ENCODE results near the gene SPATS2L. TPM values are rescaled to one million over a fixed set of nuclear protein-coding genes. Genes with fewer than 3 reads are reported as not detected.

Gene SPATS2L
- total RNA-seq, 1 donor from 2014 or later, result 36.6 TPM

DNA sequence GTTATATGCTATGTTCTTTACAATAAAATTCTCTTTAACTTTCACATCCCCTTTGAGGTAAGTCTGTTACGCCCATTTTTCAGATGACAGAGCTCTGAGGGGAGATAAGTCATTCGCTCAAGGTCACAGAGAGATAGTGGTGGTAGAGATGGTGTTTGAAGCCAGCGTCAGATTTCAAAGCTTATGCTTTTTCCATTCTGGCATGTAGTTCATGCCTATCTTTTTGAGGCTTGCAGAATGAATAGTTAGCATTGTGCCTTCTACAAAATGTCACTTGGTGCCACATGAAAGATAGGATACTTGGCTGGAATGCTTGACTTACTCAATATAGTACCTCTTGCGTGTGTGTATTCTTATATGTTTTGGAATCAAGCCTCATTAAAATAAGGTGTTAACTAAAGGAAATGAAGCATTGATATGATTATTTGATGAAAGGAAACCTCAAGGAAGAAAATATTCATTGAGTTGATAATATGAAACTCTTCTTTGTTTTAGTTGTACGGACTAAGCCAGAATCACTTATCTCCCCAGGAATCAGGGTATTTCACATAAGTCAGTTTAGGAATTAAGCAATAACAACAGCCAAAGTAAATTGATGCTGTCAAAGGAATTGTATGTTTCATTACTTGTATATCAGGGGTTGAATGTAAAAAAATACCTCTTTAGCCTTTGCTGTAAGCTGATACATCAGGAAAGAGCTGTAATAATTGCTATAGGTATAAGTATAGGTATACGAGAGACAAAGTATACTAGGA is 15.5 kb downstream of the SPATS2L start:
- H3K27me3 ChIP-seq, result no peaks in the 10 kb centered on the region
- TF ChIP-seq, protein P1, sequence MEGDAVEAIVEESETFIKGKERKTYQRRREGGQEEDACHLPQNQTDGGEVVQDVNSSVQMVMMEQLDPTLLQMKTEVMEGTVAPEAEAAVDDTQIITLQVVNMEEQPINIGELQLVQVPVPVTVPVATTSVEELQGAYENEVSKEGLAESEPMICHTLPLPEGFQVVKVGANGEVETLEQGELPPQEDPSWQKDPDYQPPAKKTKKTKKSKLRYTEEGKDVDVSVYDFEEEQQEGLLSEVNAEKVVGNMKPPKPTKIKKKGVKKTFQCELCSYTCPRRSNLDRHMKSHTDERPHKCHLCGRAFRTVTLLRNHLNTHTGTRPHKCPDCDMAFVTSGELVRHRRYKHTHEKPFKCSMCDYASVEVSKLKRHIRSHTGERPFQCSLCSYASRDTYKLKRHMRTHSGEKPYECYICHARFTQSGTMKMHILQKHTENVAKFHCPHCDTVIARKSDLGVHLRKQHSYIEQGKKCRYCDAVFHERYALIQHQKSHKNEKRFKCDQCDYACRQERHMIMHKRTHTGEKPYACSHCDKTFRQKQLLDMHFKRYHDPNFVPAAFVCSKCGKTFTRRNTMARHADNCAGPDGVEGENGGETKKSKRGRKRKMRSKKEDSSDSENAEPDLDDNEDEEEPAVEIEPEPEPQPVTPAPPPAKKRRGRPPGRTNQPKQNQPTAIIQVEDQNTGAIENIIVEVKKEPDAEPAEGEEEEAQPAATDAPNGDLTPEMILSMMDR (IDR thresholded peaks at IDR 0.05), result no peak
- no peak for DNase-seq (ENCODE audit: low spot score in 2 of 2)
- no peaks in the 10 kb centered on the region for H3K9me3 ChIP-seq
- H3K36me3 ChIP-seq, result no peaks in the 10 kb centered on the region
- no peak overlapping the region for H3K27ac ChIP-seq
- intact Hi-C loops (cut with DNase I), result no loop called here
- no peak overlapping the region for H3K4me3 ChIP-seq
- H3K4me1 ChIP-seq, result peaks cover 0 to 8% of the 10 kb centered on the region in 2 donors

DNA sequence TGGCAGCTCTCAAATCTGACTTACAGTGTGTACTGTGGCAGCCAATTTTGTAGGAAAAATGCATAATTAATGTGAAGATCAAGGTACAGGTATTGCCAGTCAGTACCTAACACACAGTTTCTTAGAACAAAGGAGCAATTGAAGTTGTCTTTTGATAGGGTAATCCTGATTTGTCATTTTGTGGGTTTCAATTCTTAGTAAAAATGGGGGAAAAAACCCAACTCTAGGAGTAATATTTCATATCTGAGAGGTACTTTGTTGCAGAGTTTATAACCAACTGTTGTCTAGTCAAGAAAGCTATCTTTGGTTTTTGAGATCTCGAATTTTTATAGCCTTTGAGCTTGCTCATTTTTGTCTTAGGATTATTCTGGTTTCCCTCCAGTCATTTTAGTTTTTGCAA is 16.1 kb downstream of the SPATS2L start:
- H3K27ac ChIP-seq, result no peak overlapping the region
- H3K4me1 ChIP-seq, result peaks cover 0 to 5% of the 10 kb centered on the region in 2 donors
- no peaks in the 10 kb centered on the region for H3K9me3 ChIP-seq
- intact Hi-C loops (cut with DNase I), result no loop called here
- no peak overlapping the region for H3K4me3 ChIP-seq
- no peaks in the 10 kb centered on the region for H3K36me3 ChIP-seq
- no peaks in the 10 kb centered on the region for H3K27me3 ChIP-seq
- TF ChIP-seq, protein P1 (IDR thresholded peaks at IDR 0.05), result no peak
- no peak for DNase-seq (ENCODE audit: low spot score in 2 of 2)

DNA sequence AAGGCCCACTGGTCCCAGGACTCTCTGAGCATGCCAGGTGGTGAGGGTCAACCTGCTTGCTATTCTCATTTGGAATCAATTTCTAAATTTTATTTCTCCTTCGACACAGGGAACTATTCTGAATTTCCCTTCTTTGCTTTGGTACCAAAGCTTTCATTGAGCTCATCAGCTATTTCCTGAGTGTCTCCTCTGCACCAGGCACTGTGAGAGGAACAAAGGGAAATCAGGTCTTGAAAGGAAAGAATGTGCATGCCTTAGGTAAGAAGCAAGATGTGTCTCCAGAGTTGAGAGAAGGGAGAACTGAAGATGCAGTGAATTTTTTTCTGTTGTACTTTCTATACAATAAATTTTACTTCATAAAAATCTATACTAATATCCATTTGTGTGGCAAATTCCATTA is 17.9 kb downstream of the SPATS2L start:
- no peaks in the 10 kb centered on the region for H3K9me3 ChIP-seq
- DNase-seq (ENCODE audit: low spot score in 2 of 2), result no peak
- no peaks in the 10 kb centered on the region for H3K27me3 ChIP-seq
- H3K4me1 ChIP-seq, result peaks cover 0 to 5% of the 10 kb centered on the region in 2 donors
- no peaks in the 10 kb centered on the region for H3K36me3 ChIP-seq
- no peak overlapping the region for H3K4me3 ChIP-seq
- intact Hi-C loops (cut with DNase I), result no loop called here
- no peak overlapping the region for H3K27ac ChIP-seq
- TF ChIP-seq, protein P1 (IDR thresholded peaks at IDR 0.05), result no peak

DNA sequence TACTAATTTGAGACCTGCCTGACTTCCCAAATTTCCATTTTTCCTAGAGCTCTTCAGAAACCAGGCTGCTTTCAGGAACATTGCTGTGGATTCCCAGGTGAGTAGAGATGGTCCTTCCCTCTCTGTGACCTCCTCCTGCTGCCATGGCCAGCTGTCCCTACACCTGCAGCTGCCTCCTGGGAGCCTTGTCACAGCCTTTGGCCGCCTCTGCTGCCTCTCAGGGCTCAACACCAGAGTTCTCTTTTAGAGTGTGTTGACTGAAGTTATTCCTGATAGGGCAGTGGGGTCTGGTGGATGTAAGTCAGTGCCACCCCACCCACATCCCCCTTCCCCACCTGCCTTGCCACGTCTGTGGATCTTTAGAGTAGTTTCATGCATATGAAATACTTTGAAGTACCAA is 22.9 kb downstream of the SPATS2L start:
- Histone ChIP-seq H3K4me1 (peaks cover 0 to 21% of the 10 kb centered on the region in 2 donors), H3K4me3 (no peak overlapping the region), H3K27ac (no peak overlapping the region), H3K9me3 (no peaks in the 10 kb centered on the region), H3K27me3 (no peaks in the 10 kb centered on the region), H3K36me3 (no peaks in the 10 kb centered on the region)
- TF ChIP-seq, protein P1 (IDR thresholded peaks at IDR 0.05), result no peak
- DNase-seq (ENCODE audit: low spot score in 2 of 2), result no peak
- intact Hi-C loops (cut with DNase I), result no loop called here

DNA sequence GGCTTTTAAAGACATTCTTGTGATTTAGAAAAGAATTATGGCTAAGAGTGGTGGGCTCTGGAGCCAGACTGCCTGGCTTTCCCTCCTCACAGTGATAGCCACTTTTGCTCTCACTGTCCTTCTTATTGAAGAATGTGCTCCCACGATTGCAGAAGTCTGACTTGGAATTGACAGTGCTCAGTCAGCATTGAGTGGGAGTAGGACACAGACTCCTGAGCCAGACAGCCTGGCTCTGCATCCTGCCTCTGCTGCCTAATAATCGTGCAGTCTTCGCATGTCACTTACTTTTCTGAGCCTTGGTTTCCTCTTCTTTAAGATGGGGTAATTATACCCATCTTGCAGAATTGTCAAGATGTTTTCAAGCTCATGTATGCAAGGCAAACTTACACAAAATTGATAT is 23.3 kb downstream of the SPATS2L start:
- Histone ChIP-seq H3K27ac (no peak overlapping the region), H3K36me3 (no peaks in the 10 kb centered on the region), H3K4me3 (no peak overlapping the region), H3K9me3 (no peaks in the 10 kb centered on the region), H3K27me3 (no peaks in the 10 kb centered on the region), H3K4me1 (peaks cover 0 to 21% of the 10 kb centered on the region in 2 donors)
- TF ChIP-seq, protein P1 (IDR thresholded peaks at IDR 0.05), result no peak
- intact Hi-C loops (cut with DNase I), result no loop called here
- no peak for DNase-seq (ENCODE audit: low spot score in 2 of 2)
